Ectodermal cell (in vitro differentiated cells): Measurements from ENCODE around the gene C16orf78.

Experiments used
- H3K27ac ChIP-seq: 2 replicates; pipeline ENCODE4 v1.7.0; 2013; ENCODE audit warnings: mild to moderate bottlenecking, low read depth, low read length; ENCODE audit not compliant: insufficient read depth, poor library complexity, severe bottlenecking
- H3K27me3 ChIP-seq: 2 replicates; pipeline ENCODE4 v1.7.0; 2013; ENCODE audit warnings: mild to moderate bottlenecking, low read length; ENCODE audit not compliant: insufficient read depth, control insufficient read depth, poor library complexity, severe bottlenecking
- H3K36me3 ChIP-seq: one replicate; pipeline ENCODE4 v1.7.0; 2013; ENCODE audit warnings: low read length; ENCODE audit not compliant: control insufficient read depth, insufficient read depth
- H3K4me1 ChIP-seq: one replicate; pipeline ENCODE4 v1.7.0; 2013; ENCODE audit warnings: low read length; ENCODE audit not compliant: control insufficient read depth, insufficient read depth
- H3K4me3 ChIP-seq: 2 replicates; pipeline ENCODE4 v1.7.0; 2013; ENCODE audit warnings: low read depth, low read length, control low read depth; ENCODE audit not compliant: insufficient read depth
- H3K9me3 ChIP-seq: 2 replicates; pipeline ENCODE4 v1.7.0; 2013; ENCODE audit warnings: mild to moderate bottlenecking, low read length, moderate library complexity; ENCODE audit not compliant: control insufficient read depth
- WGBS, 2 experiments: methylation state at CpG; one replicate each; pipeline ENCODE4 v1.1.7; 2013; ENCODE audit warnings: missing lambda C conversion rate in 2 of 2; 5-methylcytosine and 5-hydroxymethylcytosine counted together

C16orf78 gene

GRCh38 chr16:49382916-49383315 is 9.3 kb downstream of the C16orf78 start:
- WGBS, 2 experiments, result 44 to 50% methylated on average over 1 of the region's 1 CpG
- Histone ChIP-seq H3K4me1 (no peaks in the 10 kb centered on the region), H3K36me3 (no peaks in the 10 kb centered on the region), H3K27ac (peak overlapping the region; percentile 33), H3K4me3 (no peak overlapping the region), H3K9me3 (no peaks in the 10 kb centered on the region), H3K27me3 (no peaks in the 10 kb centered on the region)

GRCh38 chr16:49395021-49395420 is 21.4 kb downstream of the C16orf78 start:
- Histone ChIP-seq H3K27me3 (no peaks in the 10 kb centered on the region), H3K4me1 (no peaks in the 10 kb centered on the region), H3K9me3 (no peaks in the 10 kb centered on the region), H3K36me3 (no peaks in the 10 kb centered on the region), H3K4me3 (no peak overlapping the region), H3K27ac (no peak overlapping the region)
- WGBS, 2 experiments, result 86 to 93% methylated on average over 1 of the region's 1 CpG

- H3K27ac ChIP-seq, result no peak overlapping the region
- no peaks in the 10 kb centered on the region for H3K4me1 ChIP-seq
- no peak overlapping the region for H3K4me3 ChIP-seq
- H3K36me3 ChIP-seq, result no peaks in the 10 kb centered on the region
- no peaks in the 10 kb centered on the region for H3K9me3 ChIP-seq
- H3K27me3 ChIP-seq, result no peaks in the 10 kb centered on the region
- 90% methylated on average over 12 of the region's 12 CpGs for whole genome bisulfite sequencing, 2 experiments
Observed at GRCh38 chr16:49396206-49396720, 22.7 kb downstream of the C16orf78 start.

- Histone ChIP-seq H3K4me3 (no peak overlapping the region), H3K9me3 (no peaks in the 10 kb centered on the region), H3K36me3 (no peaks in the 10 kb centered on the region), H3K4me1 (no peaks in the 10 kb centered on the region), H3K27me3 (no peaks in the 10 kb centered on the region), H3K27ac (no peak overlapping the region)
- WGBS, 2 experiments, result 91 to 94% methylated on average over 6 of the region's 6 CpGs
Observed at GRCh38 chr16:49398761-49399160, 25.2 kb downstream of the C16orf78 start.

GRCh38 chr16:49399594-49400364 is 26.2 kb downstream of the C16orf78 start:
- WGBS, 2 experiments, result 82 to 83% methylated on average over 9 of the region's 9 CpGs
- Histone ChIP-seq H3K4me3 (no peak overlapping the region), H3K36me3 (no peaks in the 10 kb centered on the region), H3K27ac (no peak overlapping the region), H3K9me3 (no peaks in the 10 kb centered on the region), H3K4me1 (no peaks in the 10 kb centered on the region), H3K27me3 (no peaks in the 10 kb centered on the region)

GRCh38 chr16:49400611-49401010 is 27.0 kb downstream of the C16orf78 start:
- no peaks in the 10 kb centered on the region for H3K27me3 ChIP-seq
- H3K27ac ChIP-seq, result no peak overlapping the region
- no peaks in the 10 kb centered on the region for H3K36me3 ChIP-seq
- no peaks in the 10 kb centered on the region for H3K4me1 ChIP-seq
- no peak overlapping the region for H3K4me3 ChIP-seq
- WGBS, 2 experiments, result 94 to 96% methylated on average over 7 of the region's 7 CpGs
- H3K9me3 ChIP-seq, result no peaks in the 10 kb centered on the region

GRCh38 chr16:49405123-49405522 is 31.5 kb downstream of the C16orf78 start:
- WGBS, 2 experiments, result 96 to 97% methylated on average over 4 of the region's 4 CpGs
- Histone ChIP-seq H3K9me3 (no peaks in the 10 kb centered on the region), H3K27me3 (no peaks in the 10 kb centered on the region), H3K4me1 (no peaks in the 10 kb centered on the region), H3K27ac (no peak overlapping the region), H3K36me3 (no peaks in the 10 kb centered on the region), H3K4me3 (no peak overlapping the region)

GRCh38 chr16:49405530-49405929 is 31.9 kb downstream of the C16orf78 start:
- 82 to 83% methylated on average over 6 of the region's 6 CpGs for WGBS, 2 experiments

GRCh38 chr16:49407873-49408550 is 34.4 kb downstream of the C16orf78 start:
- Histone ChIP-seq H3K4me3 (no peak overlapping the region), H3K27ac (no peak overlapping the region)
- 36 to 39% methylated on average over 17 of the region's 17 CpGs for WGBS, 2 experiments

More at GRCh38 chr16:49405530-49405929, 31.9 kb downstream of the C16orf78 start:
- no peaks in the 10 kb centered on the region for H3K4me1 ChIP-seq
- H3K4me3 ChIP-seq, result no peak overlapping the region
- no peak overlapping the region for H3K27ac ChIP-seq
- H3K36me3 ChIP-seq, result no peaks in the 10 kb centered on the region
- H3K9me3 ChIP-seq, result no peaks in the 10 kb centered on the region
- no peaks in the 10 kb centered on the region for H3K27me3 ChIP-seq

GRCh38 chr16:49409121-49409520 is 35.5 kb downstream of the C16orf78 start:
- no peak overlapping the region for H3K27ac ChIP-seq
- no peaks in the 10 kb centered on the region for H3K36me3 ChIP-seq
- 91 to 92% methylated on average over 2 of the region's 2 CpGs for WGBS, 2 experiments
- H3K27me3 ChIP-seq, result no peaks in the 10 kb centered on the region
- no peaks in the 10 kb centered on the region for H3K9me3 ChIP-seq
- H3K4me3 ChIP-seq, result no peak overlapping the region
- no peaks in the 10 kb centered on the region for H3K4me1 ChIP-seq

More at GRCh38 chr16:49407873-49408550, 34.4 kb downstream of the C16orf78 start:
- Histone ChIP-seq H3K9me3 (no peaks in the 10 kb centered on the region), H3K4me1 (no peaks in the 10 kb centered on the region), H3K27me3 (no peaks in the 10 kb centered on the region), H3K36me3 (no peaks in the 10 kb centered on the region)
